HepG2 (cell line): ENCODE results near the gene ATXN1L. TPM values are rescaled to one million over a fixed set of nuclear protein-coding genes. Genes with fewer than 3 reads are reported as not detected.

Source experiments
- ETS1 ChIP-seq: sonication (generic); formaldehyde crosslinking; IDR thresholded peaks from 2 replicates; pipeline ENCODE4 v1.4.0; 2020; ENCODE audit warnings: missing genetic modification reagents
- FOXM1 ChIP-seq: sonication (generic); formaldehyde crosslinking; IDR thresholded peaks from 2 replicates; pipeline ENCODE4 v1.5.0; 2020; ENCODE audit warnings: missing genetic modification reagents
- HNRNPL ChIP-seq: fragments of 200-400 bp; formaldehyde crosslinking; IDR thresholded peaks from 2 replicates; pipeline ENCODE4 v1.6.1; 2017; ENCODE audit warnings: mild to moderate bottlenecking, low read depth, low read length
- KAT8 ChIP-seq: IDR thresholded peaks from 2 replicates; pipeline ENCODE4 v1.6.1; 2016; ENCODE audit warnings: missing genetic modification reagents, missing compliant biosample characterization
- SNAPC4 ChIP-seq: sonication (generic); formaldehyde crosslinking; IDR thresholded peaks from 2 replicates; pipeline ENCODE4 v1.4.0; 2020; ENCODE audit warnings: mild to moderate bottlenecking, missing genetic modification reagents
- SYNCRIP ChIP-seq: fragments of 200-400 bp; formaldehyde crosslinking; IDR thresholded peaks from 2 replicates; pipeline ENCODE4 v1.6.1; 2018; ENCODE audit warnings: mild to moderate bottlenecking, low read depth, low read length; ENCODE audit not compliant: insufficient read depth
- ZNF326 ChIP-seq: sonication (generic); formaldehyde crosslinking; IDR thresholded peaks from 2 replicates; pipeline ENCODE4 v1.4.0; 2020; ENCODE audit warnings: missing genetic modification reagents, borderline replicate concordance
- ZNF777 ChIP-seq: sonication (generic); formaldehyde crosslinking; IDR thresholded peaks from 2 replicates; pipeline ENCODE4 v1.4.0; 2020; ENCODE audit warnings: missing genetic modification reagents
- polyA plus RNA-seq, 8 experiments: library from polyadenylated mRNA; depleted of rRNA in 3 of 8; stranded (reverse) in 7 of 8; unstranded in 1 of 8; fragments of >200 nt; fragmentation: Illumina TruSeq in 4 of 8; extraction: Trizol in 4 of 8; gene quantifications; 2 replicates each; pipeline versions ENCODE4 v1.2.1 to v1.2.3, GENCODE V29; 2011 to 2016; ENCODE audit warnings: low read depth in 4 of 8, missing spikeins in 1 of 8, mixed read lengths in 1 of 8; ENCODE audit not compliant: insufficient read depth in 1 of 8
- total RNA-seq, 5 experiments: library from RNA; depleted of rRNA; stranded (reverse); fragments of >200 nt; fragmentation: Illumina TruSeq; extraction: Trizol; gene quantifications; 2 replicates each; pipeline ENCODE4 v1.2.3, GENCODE V29; 2016; ENCODE audit warnings: low read depth in 1 of 5

ATXN1L gene
- total and polyA plus RNA-seq, 2 of the 13 experiments (the other 11 are each of a cell fraction or from before 2014, with no cell fraction given) = 20.0 to 22.4 TPM

- no peak for TF ChIP-seq ZNF326 (CRISPR knock-in tag)
- TF ChIP-seq HNRNPL = 0 out of 2 replicates have a peak, but pooled peaks have one; percentile 29
- TF ChIP-seq ETS1 = 0 out of 2 replicates have a peak, but pooled peaks have one; percentile 25
- TF ChIP-seq SYNCRIP = no peak
- no peak for TF ChIP-seq KAT8
- TF ChIP-seq ZNF777 = peak; percentile 7; the same call in 1 of the 2 replicates
- TF ChIP-seq SNAPC4 (CRISPR knock-in tag) = peak; percentile 78
- TF ChIP-seq FOXM1 (CRISPR knock-in tag) = 0 out of 2 replicates have a peak, but pooled peaks have one; percentile 19
These were observed 37.7 kb upstream of the ATXN1L start (continued) for GRCh38 chr16:71807905-71808592.
